ENCODE measurements around the gene LMNTD2.
A peak's percentile ranks its signal among the peaks of the same experiment; 100 is the strongest.
"Not testable (repeated sequence)": the region's sequence is repeated elsewhere in the genome, so short reads cannot be mapped to it uniquely, and the experiment has no call there.

The LMNTD2 gene

DNA sequence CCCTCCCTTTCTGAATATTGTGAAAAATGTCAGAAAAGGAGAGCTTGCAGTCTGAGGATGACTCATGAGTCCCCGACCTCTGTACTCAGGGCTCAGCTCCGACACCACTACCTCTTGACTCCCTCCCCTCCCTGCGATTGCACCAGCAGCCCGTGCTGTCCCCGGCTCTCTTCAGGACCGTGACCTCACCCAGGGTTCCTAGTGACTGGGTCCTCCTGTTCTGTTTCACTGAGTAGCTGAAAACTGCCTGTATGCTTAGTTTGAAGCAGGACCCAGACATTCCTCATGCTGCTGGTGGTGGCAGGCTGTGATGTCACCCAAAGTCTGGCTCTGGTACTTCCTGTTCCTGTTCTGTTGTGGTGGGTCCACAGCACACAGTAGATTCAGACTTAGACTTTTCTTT is 27.4 kb upstream of the LMNTD2 start:
- peak; percentile 49 to 51 for DNase-seq (ENCODE audit: low read depth in 2 of 2)

DNA sequence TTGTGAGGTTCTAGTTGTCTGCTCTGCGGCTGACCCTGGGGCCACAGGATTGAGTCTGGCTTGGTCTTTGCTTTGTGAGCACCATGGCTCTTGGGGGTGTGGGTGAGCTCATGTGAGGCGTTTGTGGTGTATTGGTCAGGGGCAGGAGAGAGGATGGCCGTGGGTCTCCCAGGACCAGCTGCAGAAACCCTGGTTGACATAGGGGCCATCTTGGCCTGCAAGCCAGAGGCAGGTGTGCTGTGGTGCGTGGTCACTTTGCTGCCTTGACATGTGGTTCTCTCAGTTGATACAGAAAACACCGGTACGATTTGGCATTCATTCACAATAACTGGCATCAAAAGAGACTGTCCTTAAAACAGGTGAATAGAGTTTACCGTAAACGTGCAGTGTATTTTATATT is 27.0 kb upstream of the LMNTD2 start:
- DNase-seq (ENCODE audit: low read depth in 2 of 2): no peak

GRCh38 chr11:586376-587316 is 26.1 kb upstream of the LMNTD2 start:
- DNase-seq (ENCODE audit: low read depth in 2 of 2): no peak

GRCh38 chr11:584287-584686 is 23.7 kb upstream of the LMNTD2 start:
- DNase-seq (ENCODE audit: low read depth in 2 of 2): no peak

DNA sequence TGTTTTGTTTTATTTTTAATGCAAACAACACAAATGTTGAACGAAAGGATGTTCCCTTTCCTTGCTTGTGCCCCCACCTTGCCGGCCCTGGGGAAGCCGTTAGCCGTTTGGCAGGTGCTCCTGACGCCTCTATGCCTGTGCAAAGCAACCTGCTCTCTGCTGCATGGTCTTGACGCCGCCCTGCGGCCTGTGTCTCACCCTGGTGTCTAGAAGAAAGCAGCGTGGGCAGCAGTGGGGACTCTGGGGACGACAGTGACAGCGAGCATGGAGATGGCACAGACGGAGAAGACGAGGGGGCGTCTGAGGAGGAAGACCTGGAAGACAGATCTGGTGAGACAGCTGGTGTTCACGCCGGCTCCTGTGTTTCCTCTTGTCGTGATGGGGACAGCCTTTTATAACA is 21.2 kb upstream of the LMNTD2 start:
- DNase-seq (ENCODE audit: low read depth in 2 of 2): no peak

DNA sequence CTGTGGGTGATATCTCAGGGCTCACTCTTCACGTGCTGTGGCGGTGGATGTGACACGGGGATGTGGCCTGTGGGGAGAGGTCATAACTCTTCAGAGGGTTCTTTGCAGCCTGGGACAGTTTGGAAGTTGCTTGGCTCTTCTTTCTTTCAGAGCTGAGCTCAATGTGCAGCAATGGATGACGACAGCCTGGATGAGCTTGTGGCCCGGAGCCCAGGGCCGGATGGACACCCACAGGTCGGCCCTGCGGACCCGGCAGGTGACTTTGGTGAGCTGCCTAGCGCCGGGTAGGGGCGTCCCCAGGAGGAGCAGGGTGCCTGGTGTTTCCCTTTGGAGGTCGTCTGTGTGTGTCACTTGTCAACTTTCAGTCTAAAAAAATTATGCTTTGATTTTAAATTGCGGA is 20.8 kb upstream of the LMNTD2 start:
- no peak for DNase-seq (ENCODE audit: low read depth in 2 of 2)

- DNase-seq (ENCODE audit: low read depth in 2 of 2): no peak
These were observed 19.5 kb upstream of the LMNTD2 start for GRCh38 chr11:579830-580601.

DNA sequence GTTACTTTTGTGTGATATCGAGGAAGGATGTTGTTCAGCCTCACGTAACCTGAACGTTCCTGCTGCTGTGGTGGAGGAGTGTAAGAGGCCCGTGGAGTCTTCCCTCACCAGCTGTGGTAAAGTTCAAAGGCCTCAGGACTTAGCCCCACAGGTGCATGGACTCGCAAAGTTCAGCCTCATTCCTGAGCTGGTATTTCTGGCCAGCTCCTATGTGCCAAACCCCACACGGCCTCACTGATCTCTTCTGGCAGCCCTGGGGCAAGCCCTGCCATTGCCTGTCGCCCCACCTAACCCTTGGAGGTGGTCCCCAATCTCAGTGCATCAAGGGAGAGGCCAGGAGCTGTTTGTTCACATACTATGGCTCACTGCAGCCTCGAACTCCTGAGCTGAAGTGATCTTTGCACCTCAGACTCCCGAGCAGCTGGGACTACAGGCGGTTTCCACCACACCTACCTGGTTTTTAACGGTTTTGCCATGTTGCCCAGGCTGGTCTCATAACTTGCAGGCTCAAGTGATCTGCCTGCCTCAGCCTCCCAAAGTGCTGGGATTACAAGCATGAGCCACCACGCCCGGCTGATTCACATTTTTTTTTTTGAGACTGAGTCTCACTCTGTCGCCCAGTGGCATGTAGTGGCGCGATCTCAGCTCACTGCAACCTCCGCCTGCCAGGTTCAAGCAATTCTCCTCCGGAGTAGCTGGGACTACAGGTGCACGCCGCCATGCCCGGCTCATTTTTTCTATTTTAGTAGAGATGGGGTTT is 17.9 kb upstream of the LMNTD2 start:
- no peak for DNase-seq (ENCODE audit: low read depth in 2 of 2)

DNA sequence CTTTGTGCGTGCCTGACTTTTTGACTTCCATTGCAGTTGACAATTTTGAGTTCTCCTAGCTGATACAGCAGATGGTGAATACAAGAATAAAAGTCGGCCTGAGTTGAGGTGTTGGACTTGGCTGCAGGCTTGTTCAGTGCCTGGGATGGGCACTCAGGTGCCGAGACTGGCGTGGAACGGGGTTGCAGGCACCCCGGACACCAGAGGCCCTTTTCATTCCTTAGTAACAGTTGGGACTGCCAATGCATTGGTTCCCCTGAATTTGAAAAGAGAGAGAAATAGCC is 17.0 kb upstream of the LMNTD2 start:
- no peak for DNase-seq (ENCODE audit: low read depth in 2 of 2)

- no peak for DNase-seq (ENCODE audit: low read depth in 2 of 2)
These were observed 16.5 kb upstream of the LMNTD2 start for GRCh38 chr11:576811-577610.

GRCh38 chr11:575996-576768 is 15.6 kb upstream of the LMNTD2 start, which contains the start of gene PHRF1:
PHRF1 (plus strand) TSS chr11:576470; CDS start chr11:581513, 5,043 bp downstream.
- DNase-seq (ENCODE audit: low read depth in 2 of 2): peak; percentile 90 to 92

GRCh38 chr11:575313-575995 is 14.9 kb upstream of the LMNTD2 start:
- DNase-seq (ENCODE audit: low read depth in 2 of 2): no peak

GRCh38 chr11:574632-575312 is 14.2 kb upstream of the LMNTD2 start:
- DNase-seq (ENCODE audit: low read depth in 2 of 2): no peak

- DNase-seq (ENCODE audit: low read depth in 2 of 2): not testable (repeated sequence)
These were observed 13.6 kb upstream of the LMNTD2 start for GRCh38 chr11:574031-574570.

DNA sequence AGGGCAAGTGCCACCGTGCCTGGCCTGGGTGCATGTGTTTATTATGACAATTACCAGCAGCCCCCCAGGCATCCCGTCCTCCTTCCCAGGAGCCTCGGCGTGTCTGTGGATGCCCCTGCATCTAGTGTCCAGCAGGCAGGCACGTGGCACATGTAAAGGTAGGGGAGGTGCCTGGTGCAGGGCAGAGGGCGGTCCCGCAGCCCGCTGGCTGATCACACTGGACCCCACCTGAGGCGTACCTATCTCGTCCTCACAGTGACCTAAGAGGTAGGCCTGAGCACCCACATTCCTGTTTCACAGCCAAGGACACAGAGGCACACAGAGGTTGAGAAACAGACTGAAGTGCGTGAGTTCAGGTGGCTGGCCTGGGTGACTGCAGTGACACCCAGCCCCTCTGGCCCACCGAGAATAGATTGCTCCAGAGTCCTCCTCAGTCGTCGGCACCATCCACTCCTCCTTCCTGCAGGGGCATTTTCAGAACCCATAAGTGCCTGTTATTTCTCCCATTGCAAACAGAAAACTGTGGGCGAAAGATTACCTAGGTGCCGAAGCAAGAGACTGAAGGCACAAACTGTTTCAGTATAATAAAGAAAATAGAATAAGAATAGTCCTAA is 12.7 kb upstream of the LMNTD2 start:
- DNase-seq (ENCODE audit: low read depth in 2 of 2): no peak

- DNase-seq (ENCODE audit: low read depth in 2 of 2): no peak
These were observed 11.3 kb upstream of the LMNTD2 start for GRCh38 chr11:571802-572185.

DNA sequence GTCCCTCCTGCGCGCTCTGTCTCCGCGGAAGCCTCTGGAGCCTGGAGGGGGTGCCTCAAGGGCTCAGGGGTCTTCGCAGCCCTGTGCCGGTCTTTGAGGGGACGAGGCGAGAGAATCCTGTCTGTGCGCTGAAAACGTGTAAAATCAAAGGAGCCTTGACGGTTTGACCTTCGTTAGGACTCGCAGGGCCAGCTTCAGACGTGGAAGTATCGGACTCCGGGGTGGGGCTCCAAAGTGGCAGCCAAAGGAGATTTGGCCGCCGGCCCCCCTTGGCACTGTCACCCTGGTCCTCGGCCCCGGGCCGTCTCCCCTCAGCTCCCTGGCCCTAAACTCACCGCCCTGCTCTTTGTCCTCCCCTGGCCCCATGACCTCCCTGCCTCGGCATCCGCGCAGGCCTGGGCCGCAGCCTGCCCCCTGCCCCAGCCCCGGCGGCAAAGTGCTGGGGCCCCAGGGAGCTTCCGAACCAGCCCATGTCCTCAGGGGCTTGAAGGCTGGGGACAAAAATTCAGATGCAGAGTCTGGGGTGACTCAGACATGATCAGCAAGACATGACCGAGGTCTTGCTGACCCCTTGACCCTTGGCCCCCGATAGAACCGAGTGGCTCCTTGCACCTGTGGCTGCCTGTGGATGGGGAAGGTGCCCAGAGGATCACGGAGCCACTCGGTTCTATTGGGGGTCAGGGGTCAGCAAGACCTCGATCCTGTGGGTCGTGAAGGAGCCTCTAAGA is 8.8 kb upstream of the LMNTD2 start:
- DNase-seq (ENCODE audit: low read depth in 2 of 2): no peak
